HFF-Myc (cell line): ENCODE data around the gene CDH4.

ENCODE experiments used
- DNase-seq: peaks from one replicate; pipeline ENCODE4 v3.0.0-alpha.2; 2011; ENCODE audit warnings: low read depth; ENCODE audit errors: extremely low read depth
- H3K4me3 ChIP-seq: replicated peaks from 2 replicates; pipeline ENCODE4 v1.5.1; 2011; ENCODE audit warnings: low read depth, mild to moderate bottlenecking, control low read depth, low read length
- TF ChIP-seq, protein P1 (sequence below): IDR thresholded peaks from 2 replicates; pipeline ENCODE4 v1.5.1; 2012; ENCODE audit warnings: mild to moderate bottlenecking, low read depth, low read length, control low read depth; ENCODE audit errors: missing control alignments

CDH4 gene

DNA sequence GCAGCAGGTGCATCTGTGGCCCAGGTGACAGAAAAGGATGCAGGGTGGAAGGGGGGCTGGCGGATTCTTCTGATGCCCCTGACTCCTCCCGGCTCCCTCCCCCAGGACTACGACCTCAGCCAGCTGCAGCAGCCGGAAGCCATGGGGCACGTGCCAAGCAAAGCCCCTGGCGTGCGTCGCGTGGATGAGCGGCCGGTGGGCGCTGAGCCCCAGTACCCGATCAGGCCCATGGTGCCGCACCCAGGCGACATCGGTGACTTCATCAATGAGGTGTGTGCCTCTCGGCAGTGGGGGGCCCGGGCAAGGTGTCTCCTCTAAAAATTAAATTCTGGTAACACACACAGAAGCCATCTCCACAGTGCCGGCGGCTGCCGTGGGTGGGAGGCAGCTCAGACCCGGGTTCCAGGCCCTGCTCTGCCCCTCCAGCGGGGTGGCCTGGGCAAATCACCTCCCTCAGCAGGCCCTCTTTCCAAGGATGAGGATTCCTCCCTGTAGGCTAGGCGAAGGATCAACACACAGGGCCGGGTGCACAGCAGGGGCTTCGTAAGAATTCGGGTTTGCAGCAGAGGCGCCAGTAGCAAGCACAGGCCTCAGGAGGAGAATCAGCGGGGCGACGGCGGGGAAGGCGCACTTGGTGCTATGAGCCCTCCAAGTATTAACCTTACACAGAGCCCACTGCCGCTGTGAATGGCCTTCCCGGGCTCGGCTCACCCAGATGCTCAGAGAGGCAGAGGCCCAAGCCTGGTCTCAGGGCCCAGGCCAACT lies 682.1 kb downstream of the CDH4 start:
- TF ChIP-seq, protein P1, sequence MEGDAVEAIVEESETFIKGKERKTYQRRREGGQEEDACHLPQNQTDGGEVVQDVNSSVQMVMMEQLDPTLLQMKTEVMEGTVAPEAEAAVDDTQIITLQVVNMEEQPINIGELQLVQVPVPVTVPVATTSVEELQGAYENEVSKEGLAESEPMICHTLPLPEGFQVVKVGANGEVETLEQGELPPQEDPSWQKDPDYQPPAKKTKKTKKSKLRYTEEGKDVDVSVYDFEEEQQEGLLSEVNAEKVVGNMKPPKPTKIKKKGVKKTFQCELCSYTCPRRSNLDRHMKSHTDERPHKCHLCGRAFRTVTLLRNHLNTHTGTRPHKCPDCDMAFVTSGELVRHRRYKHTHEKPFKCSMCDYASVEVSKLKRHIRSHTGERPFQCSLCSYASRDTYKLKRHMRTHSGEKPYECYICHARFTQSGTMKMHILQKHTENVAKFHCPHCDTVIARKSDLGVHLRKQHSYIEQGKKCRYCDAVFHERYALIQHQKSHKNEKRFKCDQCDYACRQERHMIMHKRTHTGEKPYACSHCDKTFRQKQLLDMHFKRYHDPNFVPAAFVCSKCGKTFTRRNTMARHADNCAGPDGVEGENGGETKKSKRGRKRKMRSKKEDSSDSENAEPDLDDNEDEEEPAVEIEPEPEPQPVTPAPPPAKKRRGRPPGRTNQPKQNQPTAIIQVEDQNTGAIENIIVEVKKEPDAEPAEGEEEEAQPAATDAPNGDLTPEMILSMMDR = no peak
- no peak for DNase-seq
- H3K4me3 ChIP-seq = no peak overlapping the region

- DNase-seq = no peak
- TF ChIP-seq, protein P1 = no peak
- no peak overlapping the region for H3K4me3 ChIP-seq
These were observed 682.9 kb downstream of the CDH4 start for GRCh38 chr20:61934716-61935530.

DNA sequence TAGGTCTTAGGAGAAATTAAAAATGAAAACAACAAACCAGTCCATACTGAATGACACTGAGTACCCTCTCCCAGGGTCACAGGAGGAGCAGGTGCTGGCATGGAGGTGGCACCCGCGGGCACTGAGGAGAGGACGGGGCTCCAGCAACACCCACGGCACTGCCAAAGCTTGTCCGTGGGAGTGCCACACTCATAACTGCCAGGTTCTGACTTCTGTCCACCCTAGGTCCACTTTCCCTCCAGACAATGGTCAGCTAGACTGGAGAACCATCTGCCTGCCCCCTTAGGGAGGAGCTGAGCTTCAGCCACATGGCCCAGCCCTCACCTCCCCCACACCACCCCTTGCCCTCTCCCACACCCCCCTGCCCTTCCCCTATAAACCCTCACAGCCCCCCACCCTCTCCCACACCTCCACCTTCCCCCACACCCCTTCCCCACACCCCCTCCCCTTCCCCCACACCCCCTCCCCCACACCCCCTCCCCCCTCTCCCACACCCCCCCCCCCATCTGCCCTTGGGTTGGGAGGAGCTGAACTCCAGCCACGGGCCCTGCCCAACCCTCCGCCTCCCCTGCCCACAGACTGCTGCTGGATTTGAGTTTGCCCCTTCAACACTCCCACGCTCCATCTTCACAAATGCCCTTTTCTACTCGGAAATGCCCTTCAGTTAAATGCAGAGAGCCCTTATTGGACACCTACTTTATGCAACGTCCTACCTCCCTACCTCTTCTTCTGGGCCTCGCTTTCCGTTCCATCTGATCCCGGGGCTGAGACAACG lies 684.1 kb downstream of the CDH4 start:
- TF ChIP-seq, protein P1 = no peak
- no peak for DNase-seq
- H3K4me3 ChIP-seq = no peak overlapping the region

GRCh38 chr20:61936701-61937131 lies 684.7 kb downstream of the CDH4 start:
- H3K4me3 ChIP-seq = no peak overlapping the region

DNA sequence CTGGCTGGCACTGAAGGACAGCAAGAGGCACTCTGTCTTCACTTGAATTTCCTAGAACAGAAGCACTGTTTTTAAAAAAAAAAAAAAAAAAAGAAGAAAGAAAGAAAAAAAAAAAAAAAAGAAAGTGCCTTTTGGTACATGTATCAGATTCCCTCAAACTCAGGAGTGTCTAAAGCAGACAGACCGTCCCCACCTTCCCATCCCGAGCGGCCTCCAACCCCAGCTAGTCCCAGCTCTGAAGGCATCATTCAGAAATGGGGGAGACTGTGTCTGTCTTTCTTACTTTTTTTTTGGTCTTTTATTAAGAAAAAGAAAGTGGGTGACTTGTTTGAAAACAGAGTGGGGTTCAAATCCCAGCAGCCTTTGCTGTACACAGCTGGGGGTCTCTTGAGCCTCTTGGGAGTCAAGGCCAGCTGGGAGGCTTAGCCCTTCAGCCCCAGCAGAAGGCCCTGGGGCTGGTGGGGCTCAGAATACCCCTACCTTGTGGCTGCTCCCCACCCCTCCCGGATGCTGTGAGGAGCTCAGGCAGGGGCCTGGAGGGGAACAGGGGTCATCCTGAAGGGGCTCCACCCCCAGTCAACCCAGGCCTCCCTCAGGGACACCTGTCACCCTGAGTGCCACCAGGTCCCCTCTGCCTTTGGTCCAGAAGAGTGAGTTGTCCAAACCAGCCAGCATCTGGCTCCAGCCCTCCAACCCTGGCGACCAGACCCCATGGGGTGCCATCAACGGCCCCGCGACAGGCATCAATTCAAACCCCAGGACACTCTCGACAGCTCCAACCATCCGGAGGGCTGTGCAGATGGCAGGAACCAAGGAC lies 685.3 kb downstream of the CDH4 start:
- TF ChIP-seq, protein P1 = no peak
- no peak for DNase-seq
- no peak overlapping the region for H3K4me3 ChIP-seq

More at GRCh38 chr20:61936701-61937131, 684.7 kb downstream of the CDH4 start:
- DNase-seq = no peak
- TF ChIP-seq, protein P1 = no peak
